ENCODE measurements around the gene CSTB. TPM values are rescaled to one million over a fixed set of nuclear protein-coding genes. Genes with fewer than 3 reads are reported as not detected.

Gene CSTB
- polyA plus RNA-seq, 3 donors, result 44.0 to 64.3 (median 47.1) TPM

DNA sequence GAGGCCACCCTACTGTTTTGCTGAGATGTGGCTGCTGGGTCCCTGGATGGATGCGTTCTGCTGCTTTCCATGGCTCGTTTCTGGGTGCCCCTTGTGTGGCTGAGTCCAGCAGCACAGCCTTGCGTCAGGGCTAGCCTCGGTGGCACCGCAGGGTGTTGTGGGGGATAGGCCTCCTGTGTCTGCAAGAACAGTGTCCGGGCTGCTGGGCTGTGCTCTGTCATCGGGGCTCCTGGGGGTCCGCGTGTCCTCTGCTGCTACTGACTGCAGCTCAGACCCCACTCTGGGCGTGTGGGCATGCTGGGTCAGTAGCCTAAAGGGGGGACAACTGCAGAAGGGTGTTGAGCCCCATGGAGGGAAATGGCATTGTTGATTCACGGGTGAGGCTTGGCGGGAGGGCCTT, 18.2 kb upstream of the CSTB start:
- DNase-seq (ENCODE audit: low read depth in 3 of 3, low spot score in 2 of 3), result no peak

- no peak for DNase-seq (ENCODE audit: low read depth in 3 of 3, low spot score in 2 of 3)
Measured at GRCh38 chr21:43793243-43793642, 17.1 kb upstream of the CSTB start.

DNA sequence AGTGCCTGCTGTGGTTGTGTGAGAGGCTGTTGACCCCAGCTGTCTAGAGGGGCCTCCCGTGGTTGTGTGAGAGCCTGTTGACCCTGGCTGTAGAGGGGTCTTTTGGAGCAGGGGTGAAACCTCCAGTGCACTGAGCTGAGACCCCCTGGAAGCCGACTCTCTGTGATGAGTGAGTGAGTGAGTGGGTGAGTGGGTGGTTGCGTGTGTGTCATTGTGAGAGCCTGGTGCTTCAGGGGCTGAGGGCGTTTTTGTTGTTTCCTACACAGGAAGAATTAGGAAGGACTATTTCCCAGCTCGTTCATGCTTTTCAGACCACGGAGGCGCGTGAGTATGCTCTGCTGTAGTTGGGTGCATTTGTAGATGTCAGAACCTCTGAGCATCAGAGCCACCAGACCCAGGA, 16.3 kb upstream of the CSTB start:
- no peak for DNase-seq (ENCODE audit: low read depth in 3 of 3, low spot score in 2 of 3)

DNA sequence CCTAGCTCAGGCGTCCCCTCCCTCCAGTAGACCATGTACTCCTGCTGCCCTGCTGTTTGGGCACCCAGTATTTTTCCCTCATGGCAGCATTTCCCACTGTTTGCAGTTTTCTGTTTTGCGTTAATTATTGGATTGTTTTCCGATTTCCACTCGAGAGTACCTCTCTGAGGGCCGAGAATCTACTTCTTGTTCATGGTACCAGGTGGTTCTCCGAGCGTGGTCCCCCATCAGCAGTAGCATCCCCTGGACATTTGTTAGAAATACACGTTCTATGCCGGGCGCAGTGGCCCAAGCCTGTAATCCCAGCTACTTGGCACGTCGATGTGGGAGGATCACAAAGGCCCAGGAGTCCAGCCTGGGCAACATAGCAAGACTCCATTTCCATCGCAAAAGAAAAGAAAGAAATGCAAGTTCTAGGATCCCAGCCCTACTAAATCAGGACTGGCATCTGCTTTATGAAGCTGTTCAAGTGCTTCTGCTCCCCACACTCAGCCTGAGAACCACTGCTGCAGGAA, 14.0 kb upstream of the CSTB start:
- no peak for DNase-seq (ENCODE audit: low read depth in 3 of 3, low spot score in 2 of 3)

DNA sequence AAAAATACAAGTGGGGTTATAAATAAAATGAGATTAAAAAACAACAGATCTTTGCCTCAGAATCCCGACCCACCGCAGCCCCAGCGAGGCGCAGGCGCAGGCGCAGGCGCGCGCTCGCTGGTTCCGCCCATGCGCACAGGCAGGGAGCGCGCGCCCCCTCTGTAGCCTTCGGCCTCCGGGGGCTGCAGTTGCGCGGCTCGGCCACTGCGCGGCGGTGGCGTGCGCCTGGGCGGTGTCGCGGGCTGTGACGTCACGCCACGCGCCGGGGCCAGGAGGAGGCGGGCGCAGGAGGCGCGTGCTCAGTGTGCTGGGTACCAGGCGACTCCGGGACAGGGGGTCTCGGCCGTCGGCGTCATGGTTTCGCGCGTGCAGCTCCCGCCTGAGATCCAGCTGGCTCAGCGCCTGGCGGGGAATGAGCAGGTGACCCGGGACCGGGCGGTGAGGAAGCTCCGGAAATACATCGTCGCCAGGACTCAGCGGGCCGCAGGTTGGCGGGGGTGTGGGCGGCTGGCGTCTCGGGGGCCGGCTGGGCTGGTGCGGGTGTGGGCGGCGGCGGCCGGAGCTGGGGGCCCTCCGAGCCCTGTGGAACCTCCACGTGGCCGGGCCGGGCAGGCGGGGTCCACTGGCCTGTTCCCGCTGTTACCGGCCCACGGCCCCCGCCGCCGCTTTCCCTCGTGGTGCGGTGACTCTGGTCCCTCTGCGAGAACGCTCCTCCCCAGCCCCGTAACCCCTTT, 13.3 kb upstream of the CSTB start, which contains the start of gene RRP1:
Gene RRP1 (plus strand): TSS at position 302 of the 734 bp plus-strand sequence. CDS start 53 bp downstream, at position 355.
- peak; percentile 63 to 86 (median 82) for DNase-seq (ENCODE audit: low read depth in 3 of 3, low spot score in 2 of 3)

GRCh38 chr21:43786807-43787440, 10.8 kb upstream of the CSTB start:
- DNase-seq (ENCODE audit: low read depth in 3 of 3, low spot score in 2 of 3), result no peak

DNA sequence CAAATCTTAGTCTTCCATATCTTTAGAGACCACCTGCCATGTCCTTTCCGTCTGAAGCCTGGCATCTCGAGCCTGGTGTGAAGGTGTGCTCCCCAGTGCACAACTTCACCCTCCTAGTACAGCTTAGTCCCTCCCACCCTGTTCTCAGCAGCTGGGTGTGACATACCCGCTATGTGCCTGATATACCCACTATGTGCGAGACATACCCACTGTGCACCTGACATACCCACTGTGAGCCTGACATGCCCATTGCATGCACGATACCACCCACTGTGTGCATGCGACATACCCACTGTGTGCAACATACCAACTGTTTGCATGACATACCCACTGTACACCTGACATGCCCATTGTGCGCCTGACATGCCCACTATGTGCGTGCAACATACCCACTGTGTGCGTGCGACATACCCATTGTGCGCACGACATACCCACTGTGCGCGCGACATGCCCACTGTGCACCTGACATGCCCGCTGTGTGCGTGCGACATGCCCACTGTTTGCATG, 10.2 kb upstream of the CSTB start:
- DNase-seq (ENCODE audit: low read depth in 3 of 3, low spot score in 2 of 3), result no peak

- no peak for DNase-seq (ENCODE audit: low read depth in 3 of 3, low spot score in 2 of 3)
Measured at GRCh38 chr21:43785134-43785533, 9.0 kb upstream of the CSTB start.

GRCh38 chr21:43783098-43783700, 7.1 kb upstream of the CSTB start:
- no peak for DNase-seq (ENCODE audit: low read depth in 3 of 3, low spot score in 2 of 3)

DNA sequence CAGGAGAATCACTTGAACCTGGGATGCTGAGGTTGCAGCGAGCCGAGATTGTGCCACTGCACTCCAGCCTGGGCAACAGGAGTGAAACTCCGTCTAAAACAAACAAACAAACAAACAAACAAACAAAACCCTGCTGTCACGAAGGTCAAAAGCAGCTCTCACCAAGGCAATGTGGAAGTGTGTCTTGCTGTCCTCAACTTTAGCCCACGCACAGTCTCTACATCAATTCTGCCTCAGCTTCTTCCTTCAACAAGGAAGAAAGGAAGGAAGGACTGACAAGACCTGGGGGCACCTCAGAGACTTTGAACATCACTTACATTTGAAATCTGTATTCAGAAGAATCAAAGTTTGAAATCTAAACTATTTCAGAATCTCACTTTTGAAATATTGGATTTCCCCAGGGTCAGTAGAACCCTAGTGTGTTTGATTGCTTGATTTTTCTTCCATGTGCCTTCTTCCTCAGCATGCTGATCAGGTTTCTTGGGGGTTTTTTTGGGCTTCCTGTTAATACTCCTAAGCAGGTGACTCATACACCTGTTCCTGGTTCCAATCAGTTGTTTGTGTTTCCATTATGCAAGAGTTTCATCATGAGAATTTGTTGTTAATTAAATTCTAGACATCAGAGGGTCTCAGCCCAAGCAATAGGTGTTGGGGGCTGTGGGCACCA, 6.5 kb upstream of the CSTB start:
- no peak for DNase-seq (ENCODE audit: low read depth in 3 of 3, low spot score in 2 of 3)

DNA sequence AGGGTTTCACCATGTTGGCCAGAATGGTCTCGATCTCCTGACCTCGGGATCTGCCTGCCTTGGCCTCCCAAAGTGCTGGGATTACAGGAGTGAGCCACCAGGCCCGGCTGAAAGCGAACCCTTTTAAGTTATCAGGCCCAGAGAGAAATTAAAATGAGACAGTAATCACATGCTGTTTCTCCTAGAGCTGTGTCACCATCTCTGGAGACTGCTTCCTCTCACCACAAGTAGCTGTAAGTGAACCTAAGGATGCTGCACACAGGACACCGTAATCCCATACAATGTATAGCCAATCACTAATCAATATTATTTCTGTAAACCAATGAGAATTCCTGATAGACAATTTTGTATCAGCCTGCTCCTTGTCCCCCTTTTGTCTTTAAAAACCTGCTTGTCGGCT, 5.7 kb upstream of the CSTB start:
- DNase-seq (ENCODE audit: low read depth in 3 of 3, low spot score in 2 of 3), result no peak

GRCh38 chr21:43779660-43780059, 3.6 kb upstream of the CSTB start:
- DNase-seq (ENCODE audit: low read depth in 3 of 3, low spot score in 2 of 3), result no peak

DNA sequence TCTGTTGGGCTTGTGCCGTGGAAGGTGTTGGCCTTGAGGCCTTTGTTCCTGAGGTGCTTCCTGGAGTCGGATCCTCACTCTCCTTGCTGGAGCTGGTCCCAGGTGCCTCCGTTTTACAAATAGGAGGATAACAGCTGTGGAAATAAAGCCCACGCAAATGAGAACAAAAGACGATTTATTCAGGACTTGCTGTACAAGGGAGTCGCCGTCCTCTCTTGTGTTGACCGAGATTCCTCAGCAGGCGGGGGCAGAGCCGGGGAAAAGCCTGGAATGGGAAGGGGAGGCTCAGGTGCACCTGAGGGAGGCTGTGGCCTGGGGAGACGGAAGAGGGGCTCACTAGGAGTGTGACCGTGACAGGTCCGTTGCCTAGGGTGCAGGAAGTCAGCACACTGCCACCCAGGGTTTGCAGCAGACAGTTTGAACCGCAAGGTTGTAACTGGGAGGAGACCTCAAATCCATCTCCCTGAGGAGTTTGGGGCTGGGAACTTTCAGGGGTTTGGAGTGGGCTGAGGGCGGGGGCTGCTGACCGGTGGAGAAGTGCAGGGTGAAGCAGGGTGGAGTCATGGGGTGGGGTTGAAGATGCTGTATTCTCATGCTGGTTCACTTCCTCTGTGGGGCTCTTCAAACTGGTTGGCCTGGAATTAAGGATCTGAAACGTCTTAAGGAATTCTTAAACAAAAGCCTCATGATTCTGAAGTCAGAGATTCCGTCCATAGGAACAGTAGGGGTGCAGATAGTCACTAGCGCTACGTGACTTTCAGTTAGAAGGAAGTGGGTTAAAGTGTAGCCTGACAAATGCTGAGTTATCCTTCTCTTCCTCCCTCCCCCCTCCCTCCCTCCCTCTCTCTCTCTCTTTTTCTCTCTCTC, 2.6 kb upstream of the CSTB start:
- no peak for DNase-seq (ENCODE audit: low read depth in 3 of 3, low spot score in 2 of 3)

GRCh38 chr21:43777953-43778352, 1.8 kb upstream of the CSTB start:
- no peak for DNase-seq (ENCODE audit: low read depth in 3 of 3, low spot score in 2 of 3)

DNA sequence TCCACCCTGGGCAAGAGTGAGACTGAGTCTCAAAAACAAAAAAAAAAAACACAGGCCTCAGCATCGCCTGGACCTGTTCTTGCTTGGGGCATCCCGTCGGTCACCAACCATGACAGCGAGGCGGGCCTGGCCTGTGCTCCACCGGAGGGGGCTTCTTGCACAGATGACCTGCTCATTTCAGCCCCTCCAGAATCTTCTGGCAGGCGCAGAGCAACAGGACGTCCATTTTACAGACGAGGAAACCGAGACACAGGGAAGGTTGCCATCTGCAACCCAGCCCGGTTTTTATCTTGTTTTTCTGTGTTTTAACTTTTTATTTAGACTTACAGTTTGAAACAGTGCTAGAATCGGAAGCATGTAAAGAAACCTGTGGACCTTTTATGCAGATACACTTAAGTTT, 918 bp downstream of the CSTB start:
- no peak for DNase-seq (ENCODE audit: low read depth in 3 of 3, low spot score in 2 of 3)

DNA sequence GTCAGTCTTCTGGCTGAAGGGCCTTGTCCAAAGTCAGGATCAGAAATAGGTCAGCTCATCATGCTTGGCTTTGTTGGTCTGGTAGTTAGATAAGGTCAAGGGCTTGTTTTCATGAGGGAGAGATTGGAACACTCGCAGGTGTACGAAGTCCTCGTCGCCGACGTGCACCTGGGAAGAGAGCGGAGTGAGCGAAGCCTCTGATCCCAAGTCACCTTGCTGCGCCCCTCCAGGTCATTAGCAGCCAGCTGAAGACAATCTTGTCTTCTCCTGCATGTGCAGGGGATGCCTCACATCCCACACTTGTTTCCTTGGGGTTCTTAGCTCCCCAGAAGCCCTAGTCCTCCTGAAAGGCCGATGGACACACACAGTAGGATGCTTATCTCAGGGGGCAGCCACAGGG, 1.9 kb downstream of the CSTB start:
- no peak for DNase-seq (ENCODE audit: low read depth in 3 of 3, low spot score in 2 of 3)

GRCh38 chr21:43772425-43772821, 3.7 kb downstream of the CSTB start:
- DNase-seq (ENCODE audit: low read depth in 3 of 3, low spot score in 2 of 3), result no peak

DNA sequence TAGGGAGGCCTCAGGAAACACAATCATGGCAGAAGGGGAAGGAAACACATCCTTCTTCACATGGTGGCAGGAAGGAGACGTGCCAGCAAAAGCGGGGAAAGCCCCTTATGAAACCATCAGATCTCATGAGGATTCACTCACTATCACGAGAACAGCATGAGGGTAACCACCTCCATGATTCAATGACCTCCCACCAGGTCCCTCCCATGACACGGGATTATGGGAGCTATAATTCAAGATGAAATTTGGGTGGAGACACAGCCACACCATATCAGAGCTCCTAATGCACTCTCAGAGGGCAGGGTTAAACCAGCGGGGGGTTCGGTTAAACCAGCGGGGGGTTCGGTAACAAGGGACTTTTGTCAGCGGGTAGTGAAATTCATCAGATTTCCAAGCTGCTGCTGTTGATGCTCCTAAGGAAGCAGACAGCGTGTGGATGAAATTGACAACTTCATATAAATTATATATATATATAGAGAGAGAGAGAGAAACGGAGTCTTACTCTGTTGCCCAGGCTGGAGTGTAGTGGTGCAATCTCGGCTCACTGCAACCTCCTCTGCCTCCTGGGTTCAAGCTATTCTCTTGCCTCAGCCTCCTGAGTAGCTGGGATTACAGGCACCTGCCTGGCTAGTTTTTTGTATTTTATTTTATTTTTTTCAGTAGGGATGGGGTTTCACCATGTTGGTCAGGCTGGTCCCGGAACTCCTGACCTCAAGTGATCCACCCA, 4.2 kb downstream of the CSTB start:
- no peak for DNase-seq (ENCODE audit: low read depth in 3 of 3, low spot score in 2 of 3)

- DNase-seq (ENCODE audit: low read depth in 3 of 3, low spot score in 2 of 3), result no peak
Measured at GRCh38 chr21:43771199-43771675, 4.9 kb downstream of the CSTB start.

Data from right renal cortex interstitium (tissue), 3 donors.